ENCODE data around the gene DVL1. TPM values are rescaled to one million over a fixed set of nuclear protein-coding genes. Genes with fewer than 3 reads are reported as not detected.

The DVL1 gene
- total and polyA plus RNA-seq, 9 of the 15 experiments (the other 6 are each of a cell fraction or from before 2014, with no cell fraction given) = 0.62 to 135 (median 24.3) TPM

GRCh38 chr1:1299686-1300351 is 49.4 kb downstream of the DVL1 start (continued):
- TF ChIP-seq HES1 (IDR thresholded peaks at IDR 0.05; ENCODE audit: low read depth) = no peak
- TF ChIP-seq PRMT5 (CRISPR knock-in tag; IDR thresholded peaks at IDR 0.05) = no peak
- TF ChIP-seq ZNF408 (CRISPR knock-in tag; IDR thresholded peaks at IDR 0.05; ENCODE audit: low read depth) = no peak
- TF ChIP-seq PYGO2 (tag; IDR thresholded peaks at IDR 0.05) = no peak
- no peak for TF ChIP-seq ZNF134 (CRISPR knock-in tag; conservative IDR thresholded peaks at IDR 0.05)
- TF ChIP-seq MAZ (CRISPR knock-in tag; conservative IDR thresholded peaks at IDR 0.05 in 1 of 2, IDR thresholded peaks at IDR 0.05 in 1 of 2) = no peak
- no peak for TF ChIP-seq SLC30A9 (CRISPR knock-in tag; IDR thresholded peaks at IDR 0.05)
- no peak for TF ChIP-seq ZKSCAN3 (CRISPR knock-in tag; IDR thresholded peaks at IDR 0.05)
- no peak for TF ChIP-seq ZNF778 (CRISPR knock-in tag; IDR thresholded peaks at IDR 0.05)
- TF ChIP-seq ZNF644 (tag; IDR thresholded peaks at IDR 0.05; ENCODE audit: low read depth) = no peak
- no peak for TF ChIP-seq ZNF445 (CRISPR knock-in tag; IDR thresholded peaks at IDR 0.05; ENCODE audit: low read depth)
- TF ChIP-seq ZNF79 (CRISPR knock-in tag; IDR thresholded peaks at IDR 0.05; ENCODE audit: low read depth) = no peak
- no peak for TF ChIP-seq NFRKB (IDR thresholded peaks at IDR 0.05; ENCODE audit: low read depth)
- TF ChIP-seq CHD2 (IDR thresholded peaks at IDR 0.05; ENCODE audit: low read depth, low read length) = no peak
- no peak for TF ChIP-seq BRF2 (IDR thresholded peaks at IDR 0.05; ENCODE audit: borderline replicate concordance, insufficient read depth, insufficient read length)
- TF ChIP-seq PHB (CRISPR knock-in tag; IDR thresholded peaks at IDR 0.05) = no peak
- TF ChIP-seq ZNF583 (CRISPR knock-in tag; IDR thresholded peaks at IDR 0.05) = no peak
- no peak for TF ChIP-seq KLF13 (tag; IDR thresholded peaks at IDR 0.05; ENCODE audit: borderline replicate concordance, low read depth)
